Activated CD4-positive, alpha-beta T cell treated with anti-CD3 and anti-CD28 coated beads, Interleukin-2, amount 10 ng/mL, durations not matched to agents 24 days and 14 days (primary cell): ENCODE measurements around the gene ST3GAL3. TPM values are rescaled to one million over a fixed set of nuclear protein-coding genes. Genes with fewer than 3 reads are reported as not detected.

ENCODE experiments used
- DNase-seq: peaks from one replicate; pipeline ENCODE4 v3.0.0; 2022
- H3K27ac Mint-ChIP-seq: one replicate; pipeline ENCODE4 v1.8.0; 2022; ENCODE audit warnings: mild to moderate bottlenecking, mixed read lengths
- H3K27me3 Mint-ChIP-seq: one replicate; pipeline ENCODE4 v1.8.0; 2022; ENCODE audit warnings: mixed read lengths
- H3K36me3 Mint-ChIP-seq: one replicate; pipeline ENCODE4 v1.8.0; 2022; ENCODE audit warnings: low read depth, mild to moderate bottlenecking, mixed read lengths
- H3K4me1 Mint-ChIP-seq: one replicate; pipeline ENCODE4 v1.8.0; 2021; ENCODE audit warnings: mixed read lengths
- H3K4me3 Mint-ChIP-seq: one replicate; pipeline ENCODE4 v1.8.0; 2022; ENCODE audit warnings: mild to moderate bottlenecking, moderate library complexity, mixed read lengths
- H3K9me3 Mint-ChIP-seq: one replicate; pipeline ENCODE4 v1.8.0; 2021; ENCODE audit warnings: mixed read lengths
- intact Hi-C: fragments of 100-400 bp; cut with micrococcal nuclease; formaldehyde crosslinking; loops from one replicate; pipeline ENCODE4 v1.15.1; 2023
- total RNA-seq: library from RNA; stranded (reverse); gene quantifications from 2 replicates; pipeline ENCODE4 v1.2.3, GENCODE V29; 2022

ST3GAL3 gene
- total RNA-seq, 1 donor from 2014 or later = 18.1 TPM

DNA sequence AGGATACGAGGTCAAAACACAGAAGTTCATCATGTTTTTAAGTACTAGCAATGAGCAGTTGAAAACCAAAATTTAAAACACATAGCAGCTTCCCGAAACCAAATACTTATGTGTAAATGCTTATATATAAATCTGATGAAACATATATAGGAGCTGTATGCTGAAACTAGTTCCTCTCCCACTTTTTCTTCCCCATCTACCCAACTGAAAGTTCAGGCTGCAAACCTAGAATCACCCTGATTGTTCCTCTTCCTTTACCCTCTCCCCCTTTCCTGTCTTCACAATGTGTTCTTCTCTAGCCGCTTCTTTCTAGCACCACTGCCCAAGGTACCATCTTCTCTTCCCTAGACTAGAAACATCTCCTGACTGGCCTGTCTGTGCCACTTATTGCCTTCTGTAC, 90.6 kb downstream of the ST3GAL3 start:
- Mint-ChIP-seq H3K36me3 (peaks cover 11% of the 10 kb centered on the region), H3K9me3 (no peaks in the 10 kb centered on the region)
- intact Hi-C loops = no loop called here

DNA sequence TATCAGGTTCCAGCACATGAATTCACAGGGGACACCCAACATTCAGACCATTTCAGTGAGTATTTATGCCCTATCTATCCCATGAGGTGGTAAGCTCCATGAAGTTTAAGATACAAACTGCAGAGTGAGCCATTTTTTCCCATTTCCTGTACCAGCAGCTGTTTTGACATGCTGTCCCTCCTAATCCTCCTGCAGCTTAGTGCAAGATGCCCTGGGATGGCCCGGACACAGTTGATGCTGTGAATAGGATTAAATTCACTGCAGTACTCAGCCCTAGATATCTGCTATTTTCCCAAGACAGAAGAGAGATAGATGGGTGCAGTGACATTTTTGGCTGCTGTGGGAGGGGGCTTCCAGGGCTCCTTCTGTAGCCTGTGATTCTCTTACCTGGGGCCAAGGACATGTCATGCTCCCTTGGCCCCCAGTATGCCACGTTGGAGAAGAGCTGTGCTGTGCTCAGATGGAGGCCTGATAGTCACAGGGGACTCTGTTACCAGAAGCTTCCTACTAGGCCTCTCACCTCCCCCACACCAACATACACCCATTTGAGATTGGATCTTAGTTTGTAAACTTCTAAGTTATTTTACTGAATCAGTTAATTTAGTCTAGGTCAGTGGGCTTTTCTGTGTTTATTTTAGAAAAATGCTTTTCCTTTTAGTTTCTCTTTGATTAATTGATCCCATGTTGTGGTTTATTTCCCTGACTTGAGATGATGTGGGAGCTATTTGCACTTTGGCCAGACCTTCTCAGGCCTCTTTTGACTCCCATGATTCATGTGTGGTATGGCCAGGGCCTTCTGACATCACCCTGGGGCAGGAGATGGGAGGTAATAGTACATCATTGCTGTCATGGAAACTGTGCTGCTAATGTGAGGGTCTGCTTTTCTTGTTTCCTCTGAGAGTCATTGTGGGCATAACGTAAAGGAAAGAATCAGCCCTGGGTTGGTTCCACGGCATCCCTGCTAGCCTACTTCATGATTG, 92.6 kb downstream of the ST3GAL3 start:
- intact Hi-C loops = no loop called here
- H3K4me1 Mint-ChIP-seq = peaks cover 9% of the 10 kb centered on the region
- peak overlapping the region; percentile 35 for H3K27ac Mint-ChIP-seq
- H3K36me3 Mint-ChIP-seq = peaks cover 8% of the 10 kb centered on the region
- no peak overlapping the region for H3K4me3 Mint-ChIP-seq
- H3K27me3 Mint-ChIP-seq = no peaks in the 10 kb centered on the region
- DNase-seq = no peak
- H3K9me3 Mint-ChIP-seq = no peaks in the 10 kb centered on the region

More for the DNA sequence above, 90.6 kb downstream of the ST3GAL3 start:
- Mint-ChIP-seq H3K27me3 (no peaks in the 10 kb centered on the region), H3K4me3 (no peak overlapping the region), H3K4me1 (peaks cover 9% of the 10 kb centered on the region), H3K27ac (no peak overlapping the region)
- DNase-seq = no peak

DNA sequence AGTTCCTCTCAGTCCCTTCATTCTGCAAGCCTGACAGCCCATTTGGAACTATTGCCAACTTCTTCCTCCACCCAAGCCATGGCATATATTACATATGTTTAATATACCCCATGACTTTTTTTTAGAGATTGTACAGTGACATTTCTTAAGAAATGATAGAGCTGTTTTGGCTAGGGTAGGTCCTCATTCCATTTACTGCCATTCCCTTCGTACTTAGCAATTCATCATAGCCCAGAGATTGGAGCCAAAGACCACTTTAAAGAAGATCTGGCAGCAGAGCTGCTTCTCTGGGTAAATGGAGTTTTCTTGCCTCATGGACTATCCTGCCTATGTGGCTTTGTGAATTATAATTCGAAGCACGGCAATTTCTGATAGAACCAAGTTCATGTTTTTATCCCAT, 93.4 kb downstream of the ST3GAL3 start:
- H3K4me3 Mint-ChIP-seq = no peak overlapping the region
- no peak overlapping the region for H3K27ac Mint-ChIP-seq
- peaks cover 9% of the 10 kb centered on the region for H3K4me1 Mint-ChIP-seq
- no peaks in the 10 kb centered on the region for H3K9me3 Mint-ChIP-seq
- DNase-seq = no peak
- peaks cover 8% of the 10 kb centered on the region for H3K36me3 Mint-ChIP-seq
- intact Hi-C loops = no loop called here
- no peaks in the 10 kb centered on the region for H3K27me3 Mint-ChIP-seq

DNA sequence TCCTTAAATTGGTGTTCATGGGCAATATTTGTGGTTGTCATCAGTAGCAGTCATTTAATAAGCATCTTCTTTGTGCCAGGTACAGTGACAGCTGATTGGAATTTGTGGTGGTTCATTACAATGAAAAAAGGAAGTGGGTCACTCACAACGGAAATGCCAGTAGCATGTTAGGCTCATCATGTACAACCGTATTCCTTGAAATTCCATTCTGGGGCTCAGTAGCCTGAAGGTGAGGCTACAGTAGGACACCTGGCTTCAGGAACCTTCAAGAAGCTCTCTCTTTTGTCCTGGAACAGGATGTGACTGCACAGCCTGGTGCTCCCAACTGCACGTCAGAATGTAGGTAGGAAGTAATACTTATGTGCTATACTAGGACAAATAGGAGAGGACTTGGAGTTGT, 93.9 kb downstream of the ST3GAL3 start:
- Mint-ChIP-seq H3K9me3 (no peaks in the 10 kb centered on the region), H3K27ac (no peak overlapping the region), H3K36me3 (peaks cover 8% of the 10 kb centered on the region), H3K27me3 (no peaks in the 10 kb centered on the region), H3K4me1 (peaks cover 9% of the 10 kb centered on the region), H3K4me3 (no peak overlapping the region)
- DNase-seq = no peak
- intact Hi-C loops = no loop called here

DNA sequence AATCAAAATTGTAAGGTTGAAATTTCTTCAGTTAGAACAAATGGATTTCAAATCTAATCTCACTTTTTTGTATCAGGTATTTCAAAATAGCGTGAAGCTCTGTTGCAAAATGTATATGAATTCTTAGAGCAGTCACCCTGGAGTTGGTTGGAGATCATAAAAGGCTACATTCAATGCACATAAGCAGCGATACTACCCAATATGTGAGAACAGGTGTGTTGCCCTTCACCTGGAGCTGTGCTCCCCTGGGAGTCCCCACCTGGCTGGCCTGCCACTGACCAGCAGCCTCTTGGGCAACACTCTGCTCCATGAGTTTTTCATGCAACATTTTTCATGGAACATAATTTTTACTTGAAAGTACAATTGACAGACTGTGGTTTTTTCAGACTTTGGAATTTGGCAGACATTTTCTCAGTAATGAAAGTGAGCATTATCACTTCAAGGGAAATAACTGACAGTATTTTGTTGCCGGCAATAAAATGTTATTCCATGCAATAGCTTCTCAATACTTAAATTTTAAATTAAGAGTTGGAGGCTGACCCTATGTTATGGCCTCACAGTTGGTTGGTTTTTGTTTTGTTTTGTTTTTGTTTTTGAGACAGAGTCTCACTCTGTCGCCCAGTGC, 95.1 kb downstream of the ST3GAL3 start:
- no peak overlapping the region for H3K27ac Mint-ChIP-seq
- H3K4me1 Mint-ChIP-seq = peaks cover 9% of the 10 kb centered on the region
- H3K36me3 Mint-ChIP-seq = peaks cover 7% of the 10 kb centered on the region
- peaks cover 1% of the 10 kb centered on the region for H3K9me3 Mint-ChIP-seq
- no peak for DNase-seq
- H3K27me3 Mint-ChIP-seq = no peaks in the 10 kb centered on the region
- intact Hi-C loops = no loop called here
- no peak overlapping the region for H3K4me3 Mint-ChIP-seq

DNA sequence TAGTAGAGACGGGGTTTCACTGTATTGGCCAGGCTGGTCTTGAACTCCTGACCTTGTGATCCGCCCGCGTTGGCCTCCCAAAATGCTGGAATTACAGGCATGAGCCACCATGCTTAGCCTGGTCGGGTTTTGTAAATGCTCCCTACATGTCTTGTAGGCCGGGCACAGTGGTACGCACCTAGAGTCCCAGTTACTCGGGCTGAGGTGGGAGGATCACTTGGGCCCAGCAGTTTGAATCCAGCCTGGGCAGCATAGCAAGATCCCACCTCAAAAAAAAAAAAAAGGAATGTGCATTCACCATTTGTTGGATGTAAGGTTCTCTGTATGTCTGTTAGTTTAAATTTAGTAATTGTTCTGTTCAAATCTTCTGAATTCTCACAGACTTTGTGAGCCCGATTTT, 95.8 kb downstream of the ST3GAL3 start:
- no peak overlapping the region for H3K27ac Mint-ChIP-seq
- no peaks in the 10 kb centered on the region for H3K27me3 Mint-ChIP-seq
- no peak for DNase-seq
- peaks cover 9% of the 10 kb centered on the region for H3K4me1 Mint-ChIP-seq
- intact Hi-C loops = no loop called here
- peaks cover 10% of the 10 kb centered on the region for H3K36me3 Mint-ChIP-seq
- peaks cover 6% of the 10 kb centered on the region for H3K9me3 Mint-ChIP-seq
- no peak overlapping the region for H3K4me3 Mint-ChIP-seq

DNA sequence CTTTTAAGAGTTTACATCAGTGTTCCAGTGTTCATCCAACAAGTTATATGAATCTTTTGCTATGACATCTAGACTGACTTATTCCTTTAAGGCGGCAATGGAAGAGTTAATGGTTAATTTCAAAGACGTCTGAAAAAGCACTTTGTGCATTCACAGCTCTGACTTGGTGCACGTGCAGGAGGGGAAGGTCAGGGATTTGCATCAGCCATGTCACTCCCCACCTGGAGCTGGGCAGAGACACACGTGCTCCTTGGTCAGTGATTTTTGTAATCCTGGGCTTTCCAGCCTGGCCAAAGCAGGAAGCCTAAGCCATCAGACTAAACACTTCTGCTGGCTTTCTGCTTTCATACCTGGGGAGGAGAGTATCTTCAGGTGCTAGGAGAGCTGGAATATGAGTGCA, 96.3 kb downstream of the ST3GAL3 start:
- Mint-ChIP-seq H3K9me3 (peaks cover 11% of the 10 kb centered on the region), H3K4me1 (peaks cover 9% of the 10 kb centered on the region), H3K36me3 (peaks cover 15% of the 10 kb centered on the region), H3K27me3 (no peaks in the 10 kb centered on the region), H3K27ac (no peak overlapping the region), H3K4me3 (no peak overlapping the region)
- no peak for DNase-seq
- intact Hi-C loops = no loop called here

DNA sequence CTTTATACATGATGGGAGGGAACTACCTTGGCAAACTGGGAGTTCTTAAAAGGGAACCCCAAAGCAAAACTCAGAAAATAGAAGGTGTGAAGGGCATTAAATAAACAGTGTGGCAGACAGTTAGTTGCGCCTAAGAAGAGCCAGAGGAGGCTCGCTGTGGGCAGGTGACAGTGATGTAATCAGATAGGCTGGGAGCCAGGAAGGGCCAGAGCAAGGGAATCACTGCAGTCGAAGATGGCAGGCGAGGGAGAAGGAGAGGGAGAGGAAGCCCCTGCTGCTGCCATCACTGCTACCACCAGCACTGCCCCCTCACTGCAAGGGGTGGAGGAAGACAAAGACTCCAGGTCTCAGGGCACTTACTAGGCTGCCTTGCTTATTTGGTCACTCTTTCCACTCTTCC, 97.2 kb downstream of the ST3GAL3 start:
- Mint-ChIP-seq H3K4me3 (no peak overlapping the region), H3K9me3 (peaks cover 15% of the 10 kb centered on the region), H3K36me3 (peaks cover 19% of the 10 kb centered on the region), H3K4me1 (peaks cover 7% of the 10 kb centered on the region), H3K27ac (no peak overlapping the region), H3K27me3 (no peaks in the 10 kb centered on the region)
- DNase-seq = no peak
- intact Hi-C loops = no loop called here

DNA sequence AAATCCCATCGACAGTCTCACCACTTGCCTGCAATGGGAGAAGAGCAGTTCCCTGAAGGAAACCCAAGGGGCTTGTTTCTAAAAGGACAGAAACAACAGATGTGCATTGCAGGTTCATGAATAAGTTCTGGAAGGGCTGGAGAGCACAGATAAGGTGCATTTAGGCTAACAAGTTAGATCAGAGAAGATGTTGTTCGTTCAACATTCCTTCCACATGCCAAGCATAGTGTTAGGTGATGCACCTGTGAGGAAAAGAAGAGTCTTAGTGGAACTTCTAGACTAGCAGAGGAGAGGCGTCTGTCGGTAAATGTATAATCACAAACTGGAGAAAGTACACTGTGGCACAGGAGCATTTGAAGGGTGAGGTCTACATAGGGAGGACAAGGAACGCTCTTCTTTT, 98.0 kb downstream of the ST3GAL3 start:
- Mint-ChIP-seq H3K36me3 (peaks cover 21% of the 10 kb centered on the region), H3K27ac (no peak overlapping the region), H3K9me3 (peaks cover 15% of the 10 kb centered on the region), H3K4me1 (no peaks in the 10 kb centered on the region), H3K4me3 (no peak overlapping the region), H3K27me3 (no peaks in the 10 kb centered on the region)
- intact Hi-C loops = no loop called here
- DNase-seq = no peak

DNA sequence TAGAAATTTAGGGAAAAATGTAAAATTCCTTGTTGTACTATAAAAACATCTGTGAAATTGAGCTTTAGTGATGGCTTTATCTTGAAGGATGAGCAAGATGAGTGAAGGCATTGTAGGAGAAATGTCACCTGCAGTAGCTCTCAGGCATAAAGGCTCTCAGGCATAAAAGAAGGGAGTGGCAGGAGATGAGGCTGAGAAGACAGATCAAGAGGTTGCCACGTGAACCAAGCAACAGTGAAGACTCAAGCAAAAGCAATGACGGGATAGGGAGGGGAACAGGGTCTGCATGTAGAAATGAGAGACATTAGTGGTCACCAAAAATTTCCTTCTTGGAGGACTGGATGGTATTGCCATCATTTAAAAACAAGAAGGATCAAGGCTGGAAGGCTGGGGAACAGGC, 98.8 kb downstream of the ST3GAL3 start:
- Mint-ChIP-seq H3K4me3 (no peak overlapping the region), H3K9me3 (peaks cover 15% of the 10 kb centered on the region), H3K4me1 (no peaks in the 10 kb centered on the region), H3K36me3 (peaks cover 21% of the 10 kb centered on the region), H3K27ac (no peak overlapping the region), H3K27me3 (no peaks in the 10 kb centered on the region)
- intact Hi-C loops = no loop called here
- no peak for DNase-seq

DNA sequence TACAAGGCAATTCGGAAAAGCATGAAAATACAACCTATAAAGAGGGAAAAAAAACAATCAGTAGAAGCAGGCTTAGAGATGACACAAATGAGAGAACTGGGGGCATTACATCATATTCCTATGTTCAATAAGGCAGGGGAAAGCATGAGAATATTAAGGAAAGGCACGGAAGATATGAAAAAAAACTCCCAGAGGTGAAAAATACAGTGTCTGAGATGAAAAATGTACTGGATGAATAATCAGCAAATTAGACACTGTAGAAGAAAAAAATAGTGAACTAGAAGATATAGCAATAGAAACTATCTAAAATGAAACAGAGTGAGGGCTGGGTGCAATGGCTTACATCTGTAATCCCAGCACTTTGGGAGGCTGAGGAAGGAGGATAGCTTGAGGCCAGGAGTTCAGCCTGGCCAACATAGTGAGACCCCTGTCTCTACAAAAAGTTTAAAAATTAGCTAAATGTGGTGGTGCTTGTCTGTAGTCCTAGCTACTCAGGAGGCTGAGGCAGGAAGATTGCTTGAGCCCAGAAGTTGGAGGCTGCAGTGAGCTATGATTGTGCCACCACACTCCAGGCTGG, 101.8 kb downstream of the ST3GAL3 start:
- H3K4me1 Mint-ChIP-seq = no peaks in the 10 kb centered on the region
- H3K36me3 Mint-ChIP-seq = peaks cover 21% of the 10 kb centered on the region
- intact Hi-C loops = no loop called here
- DNase-seq = no peak
- no peak overlapping the region for H3K4me3 Mint-ChIP-seq
- H3K9me3 Mint-ChIP-seq = peaks cover 15% of the 10 kb centered on the region
- H3K27ac Mint-ChIP-seq = no peak overlapping the region
- no peaks in the 10 kb centered on the region for H3K27me3 Mint-ChIP-seq

DNA sequence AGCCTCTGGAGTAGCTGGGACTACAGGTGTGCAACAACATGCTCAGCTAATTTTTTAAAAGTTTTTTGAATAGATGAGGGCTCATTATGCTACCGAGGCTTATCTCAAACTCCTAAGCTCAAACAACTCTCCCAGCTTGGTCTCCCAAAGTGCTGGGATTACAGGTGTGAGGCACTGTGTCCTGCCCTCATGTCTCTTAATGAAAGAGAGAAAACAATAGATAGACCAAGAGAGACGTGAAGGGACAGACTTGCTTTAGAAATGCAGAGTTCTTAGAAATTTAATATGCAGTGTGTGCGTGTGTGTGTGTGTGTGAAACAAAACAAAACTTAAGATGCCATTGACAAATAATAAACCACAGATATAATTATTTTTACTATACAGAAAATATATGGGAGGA, 105.2 kb downstream of the ST3GAL3 start:
- Mint-ChIP-seq H3K4me3 (no peak overlapping the region), H3K9me3 (peaks cover 16% of the 10 kb centered on the region), H3K36me3 (peaks cover 28% of the 10 kb centered on the region), H3K27ac (no peak overlapping the region), H3K4me1 (no peaks in the 10 kb centered on the region), H3K27me3 (no peaks in the 10 kb centered on the region)
- intact Hi-C loops = no loop called here
- no peak for DNase-seq

DNA sequence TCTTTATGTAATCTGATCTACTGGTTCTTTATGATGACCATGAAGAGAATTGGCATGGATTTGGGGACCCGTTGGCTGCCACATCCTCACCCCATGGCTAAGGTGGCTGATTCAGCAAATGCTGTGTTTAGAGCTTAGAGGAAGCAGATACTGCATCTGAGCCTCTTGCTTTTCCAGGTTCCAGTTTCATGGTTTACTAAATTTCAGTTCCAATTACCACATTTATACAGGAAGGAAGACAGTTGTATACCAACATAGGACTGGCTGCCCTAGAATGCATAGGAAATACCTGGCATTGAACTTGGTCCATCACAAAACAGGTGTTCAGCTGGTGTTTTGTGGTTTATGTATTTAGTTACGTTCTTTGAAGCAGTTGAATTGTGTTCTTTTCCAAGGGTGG, 107.1 kb downstream of the ST3GAL3 start:
- Mint-ChIP-seq H3K36me3 (peaks cover 23% of the 10 kb centered on the region), H3K27me3 (no peaks in the 10 kb centered on the region), H3K4me1 (no peaks in the 10 kb centered on the region), H3K4me3 (no peak overlapping the region), H3K9me3 (peaks cover 4% of the 10 kb centered on the region), H3K27ac (no peak overlapping the region)
- intact Hi-C loops = no loop called here
- no peak for DNase-seq

DNA sequence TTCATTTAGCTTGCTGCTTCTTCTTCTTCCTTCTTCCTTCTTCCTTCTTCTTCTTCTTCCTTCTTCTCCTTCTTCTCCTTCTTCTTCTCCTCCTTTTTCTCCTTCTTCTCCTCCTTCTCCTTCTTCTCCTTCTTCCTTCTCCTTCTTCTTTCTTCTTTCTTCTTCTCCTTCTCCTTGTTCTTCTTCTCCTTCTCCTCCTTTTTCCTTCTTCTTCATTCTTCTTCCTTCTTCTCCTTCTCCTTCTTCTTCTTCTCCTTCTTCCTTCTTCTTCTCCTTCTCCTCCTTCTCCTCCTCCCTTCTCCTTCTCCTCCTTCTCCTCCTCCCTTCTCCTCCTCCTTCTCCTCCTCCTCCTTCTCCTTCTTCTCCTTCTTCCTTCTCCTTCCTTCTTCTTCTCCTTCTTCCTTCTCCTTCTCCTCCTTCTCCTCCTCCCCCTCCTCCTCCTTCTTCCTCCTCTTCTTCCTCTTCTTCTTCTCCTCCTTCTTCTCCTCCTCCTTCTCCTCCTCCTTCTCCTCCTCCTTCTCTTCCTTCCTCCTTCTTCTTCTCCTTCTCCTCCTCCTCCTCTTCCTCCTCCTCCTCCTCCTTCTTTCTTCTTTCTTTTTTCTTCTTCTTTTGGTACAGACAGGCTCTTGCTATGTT, 110.1 kb downstream of the ST3GAL3 start:
- Mint-ChIP-seq H3K27ac (no peak overlapping the region), H3K36me3 (peaks cover 28% of the 10 kb centered on the region), H3K4me1 (no peaks in the 10 kb centered on the region), H3K27me3 (no peaks in the 10 kb centered on the region), H3K9me3 (peaks cover 4% of the 10 kb centered on the region), H3K4me3 (no peak overlapping the region)
- DNase-seq = no peak
- intact Hi-C loops = no loop called here
